GM21529 (cell line): ENCODE measurements around the gene CFAP300.

Experiments
- ATAC-seq: cut with Tn5 transposase; IDR thresholded peaks from one replicate; pipeline ENCODE4 v1.9.1; 2021; ENCODE audit not compliant: unreplicated experiment

The CFAP300 gene

DNA sequence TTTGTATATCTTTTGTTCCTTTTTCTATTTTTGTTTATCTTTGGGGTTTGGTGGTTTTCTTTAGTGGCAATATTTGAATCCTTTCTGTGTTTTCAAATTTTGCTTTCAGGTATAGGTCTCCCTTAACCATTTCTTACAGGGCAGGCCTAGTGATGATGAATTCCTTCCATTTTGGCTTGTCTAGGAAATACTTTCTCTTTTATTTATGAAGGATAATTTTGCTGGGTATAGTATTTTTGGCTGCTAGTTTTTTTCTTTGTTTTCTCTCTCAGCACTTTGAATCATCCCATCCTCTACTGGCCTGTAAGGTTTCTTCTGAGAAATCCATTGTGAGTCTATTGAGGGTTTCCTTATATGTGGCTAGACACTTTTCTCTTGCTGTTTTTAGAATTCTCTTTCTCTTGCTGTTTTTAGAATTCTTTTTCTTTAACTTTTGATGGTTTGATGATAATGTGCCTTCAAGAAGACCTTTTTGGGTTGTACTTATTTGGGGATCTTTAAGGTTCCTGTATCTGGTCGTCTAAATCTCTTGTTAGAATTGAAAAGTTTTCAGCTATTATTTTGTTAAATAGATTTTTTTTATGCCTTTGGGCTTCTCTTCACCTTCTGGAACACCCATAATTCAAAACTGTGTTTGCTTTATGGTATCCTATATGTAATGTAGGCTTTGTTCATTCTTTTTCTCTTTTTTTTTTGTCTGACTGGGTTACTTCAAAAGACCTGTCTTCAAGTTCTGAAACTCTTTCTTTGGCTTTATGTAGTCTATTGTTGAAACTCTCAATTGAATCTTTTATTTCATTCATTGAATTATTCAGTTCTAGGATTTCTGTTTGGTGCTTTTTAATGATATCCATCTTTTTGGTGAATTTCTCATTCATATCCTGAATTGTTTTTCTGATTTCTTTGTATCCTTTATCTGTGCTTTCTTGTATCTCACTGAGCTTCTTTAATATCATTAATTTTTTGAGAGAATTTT is 24.5 kb downstream of the CFAP300 start:
- no peak for ATAC-seq

DNA sequence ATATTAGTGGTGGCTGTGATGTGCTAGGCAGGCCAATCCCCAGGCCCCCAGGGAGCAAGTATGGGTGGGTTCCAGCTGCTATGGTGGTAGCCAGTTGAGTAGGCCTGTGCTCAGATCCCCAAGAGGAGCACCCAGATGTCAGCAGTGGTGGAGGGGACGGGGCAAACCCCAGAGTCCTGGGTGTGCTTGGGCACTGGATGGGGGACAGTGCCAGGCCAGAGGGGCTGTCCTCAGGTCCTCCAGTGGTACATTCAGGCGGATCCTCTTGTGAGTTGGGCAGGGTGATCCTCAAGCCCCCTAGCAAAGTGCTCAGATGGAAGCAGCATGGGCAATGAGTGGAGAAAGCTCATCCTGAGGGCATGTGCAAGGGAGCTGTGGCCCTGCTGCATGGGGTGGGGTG is 26.0 kb downstream of the CFAP300 start:
- no peak for ATAC-seq

DNA sequence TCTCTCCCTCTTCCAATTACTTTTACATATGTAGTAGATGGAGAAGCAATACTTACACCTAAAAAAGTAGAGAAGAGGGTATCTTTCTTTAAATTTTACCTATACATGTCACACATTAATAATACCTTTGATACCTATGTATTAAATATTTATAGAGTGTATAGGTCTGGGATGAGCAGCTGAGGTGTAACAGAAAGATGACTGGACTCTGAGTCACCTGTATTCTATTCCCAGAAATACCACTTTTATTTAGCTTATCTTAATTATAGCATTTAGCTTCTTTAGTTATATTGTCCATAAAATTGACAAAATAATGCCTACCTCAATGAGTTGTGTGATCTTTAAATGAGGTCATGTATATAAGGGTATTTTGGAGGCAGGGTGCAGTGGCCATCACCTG is 32.4 kb downstream of the CFAP300 start:
- no peak for ATAC-seq

DNA sequence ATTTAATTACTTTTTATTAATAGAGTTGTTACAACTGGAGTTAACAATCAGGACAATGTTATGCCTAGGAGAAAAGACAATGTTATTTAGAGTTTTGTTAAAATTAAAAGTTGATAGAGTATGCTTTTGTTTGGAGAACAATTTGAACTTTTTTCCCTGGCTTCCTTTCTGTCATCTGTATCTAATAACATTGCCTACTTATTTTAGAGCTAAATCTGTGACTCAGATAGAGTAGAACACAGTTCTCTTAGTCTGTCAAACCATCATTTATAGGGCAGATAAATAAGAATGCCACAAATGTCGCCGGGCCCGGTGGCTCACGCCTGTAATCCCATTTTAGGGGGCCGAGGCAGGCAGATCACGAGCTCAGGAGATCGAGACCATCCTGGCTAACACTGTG is 34.1 kb downstream of the CFAP300 start:
- no peak for ATAC-seq

DNA sequence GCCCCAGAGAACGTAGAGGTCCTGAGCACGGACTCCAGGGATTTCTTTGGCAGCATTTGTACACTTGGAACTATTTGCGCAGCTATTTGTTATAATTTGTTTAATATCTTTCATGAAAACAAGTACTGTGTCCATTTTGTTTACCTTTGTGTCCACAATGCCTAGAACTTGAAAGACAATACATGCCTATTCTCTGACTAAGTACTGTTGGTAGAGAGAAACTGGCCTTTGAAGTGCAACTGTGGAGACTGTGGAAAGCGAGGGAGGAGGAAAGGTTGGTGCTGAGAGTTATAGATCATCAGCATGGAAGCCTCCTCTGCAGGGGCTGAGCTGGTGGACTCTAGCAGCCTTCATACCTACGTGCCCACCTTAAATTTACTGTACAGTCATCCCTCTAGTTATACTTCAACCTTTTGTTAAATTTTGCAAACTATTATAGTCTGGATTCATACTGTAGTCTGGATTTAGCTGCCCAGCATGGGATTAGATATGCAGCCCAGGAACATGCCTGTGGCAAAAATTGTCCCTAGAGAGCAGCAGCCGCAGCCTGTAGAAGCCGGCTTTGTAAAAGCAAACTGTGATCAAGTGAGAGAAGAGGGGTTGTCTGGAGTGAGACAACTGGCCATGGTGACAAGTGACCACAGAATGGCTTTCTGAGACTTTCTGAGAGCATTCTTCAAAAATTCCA is 38.8 kb downstream of the CFAP300 start:
- ATAC-seq, result no peak

DNA sequence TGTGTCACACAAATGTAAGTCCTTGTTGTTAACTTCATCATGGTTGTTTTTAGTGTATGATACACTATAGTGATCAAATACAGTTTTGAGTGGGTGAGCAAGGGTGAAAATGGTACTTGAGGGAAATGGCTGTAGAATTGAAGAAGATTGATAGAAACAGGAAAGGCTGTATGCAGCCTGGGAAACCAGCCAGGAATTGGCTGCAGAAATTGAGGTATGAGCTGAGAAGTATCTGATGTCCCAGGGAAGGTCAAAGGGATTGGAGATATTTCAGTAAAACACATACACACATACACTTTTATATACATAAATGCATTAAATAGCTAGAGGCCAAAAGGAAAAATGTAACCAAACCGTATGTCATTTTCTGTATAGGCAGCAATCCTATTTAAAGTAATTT is 49.9 kb downstream of the CFAP300 start:
- ATAC-seq, result no peak

DNA sequence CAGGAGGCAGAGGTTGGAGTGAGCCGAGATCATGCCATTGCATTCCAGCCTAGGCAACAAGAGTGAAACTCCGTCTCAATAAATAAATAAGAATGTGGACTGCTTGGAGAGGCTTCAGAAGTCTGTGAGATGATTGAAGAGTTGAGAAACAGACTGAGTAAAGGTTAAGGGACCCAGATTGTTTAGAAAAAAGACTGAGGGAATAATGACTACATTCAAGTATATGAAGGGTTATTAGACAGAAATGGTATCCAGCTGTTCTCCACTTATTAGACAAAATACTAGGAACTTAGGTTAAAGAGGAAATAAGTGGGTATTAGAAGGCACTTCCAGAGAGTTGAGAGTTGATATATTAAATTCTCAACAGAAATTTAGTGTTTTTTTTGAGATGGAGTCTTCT is 52.5 kb downstream of the CFAP300 start:
- no peak for ATAC-seq

DNA sequence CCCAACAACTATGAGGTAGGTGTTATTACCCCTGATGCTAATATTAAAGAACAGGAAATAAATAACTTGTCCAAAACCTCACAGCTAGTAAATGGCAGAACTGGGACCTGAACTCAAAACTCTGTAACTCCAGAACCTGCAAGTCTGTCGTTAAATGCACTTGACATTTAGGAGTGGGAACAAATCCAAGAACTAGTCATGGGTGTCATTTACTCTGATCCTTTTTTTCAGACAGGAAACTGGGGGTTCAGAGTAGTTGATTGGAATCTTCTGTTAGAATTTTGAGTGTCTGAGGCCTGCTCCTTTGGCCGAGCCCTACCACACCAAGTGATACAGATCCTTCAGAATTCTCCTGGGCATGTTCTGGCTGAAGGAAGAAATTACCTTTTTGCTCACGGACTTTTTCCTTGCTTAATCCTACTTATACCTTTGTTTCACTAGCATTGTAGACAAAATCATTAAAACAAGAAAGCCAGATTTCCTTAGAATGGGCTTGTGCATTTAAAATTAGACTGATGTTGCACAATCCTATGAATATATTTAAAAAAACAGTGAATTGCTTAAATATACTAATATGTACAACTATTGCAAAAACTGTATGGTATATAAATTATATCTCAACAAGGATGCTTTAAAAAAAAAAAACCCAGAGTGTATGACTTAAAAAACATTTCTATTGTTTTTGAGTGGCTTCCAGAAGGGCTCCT is 61.6 kb downstream of the CFAP300 start:
- no peak for ATAC-seq

DNA sequence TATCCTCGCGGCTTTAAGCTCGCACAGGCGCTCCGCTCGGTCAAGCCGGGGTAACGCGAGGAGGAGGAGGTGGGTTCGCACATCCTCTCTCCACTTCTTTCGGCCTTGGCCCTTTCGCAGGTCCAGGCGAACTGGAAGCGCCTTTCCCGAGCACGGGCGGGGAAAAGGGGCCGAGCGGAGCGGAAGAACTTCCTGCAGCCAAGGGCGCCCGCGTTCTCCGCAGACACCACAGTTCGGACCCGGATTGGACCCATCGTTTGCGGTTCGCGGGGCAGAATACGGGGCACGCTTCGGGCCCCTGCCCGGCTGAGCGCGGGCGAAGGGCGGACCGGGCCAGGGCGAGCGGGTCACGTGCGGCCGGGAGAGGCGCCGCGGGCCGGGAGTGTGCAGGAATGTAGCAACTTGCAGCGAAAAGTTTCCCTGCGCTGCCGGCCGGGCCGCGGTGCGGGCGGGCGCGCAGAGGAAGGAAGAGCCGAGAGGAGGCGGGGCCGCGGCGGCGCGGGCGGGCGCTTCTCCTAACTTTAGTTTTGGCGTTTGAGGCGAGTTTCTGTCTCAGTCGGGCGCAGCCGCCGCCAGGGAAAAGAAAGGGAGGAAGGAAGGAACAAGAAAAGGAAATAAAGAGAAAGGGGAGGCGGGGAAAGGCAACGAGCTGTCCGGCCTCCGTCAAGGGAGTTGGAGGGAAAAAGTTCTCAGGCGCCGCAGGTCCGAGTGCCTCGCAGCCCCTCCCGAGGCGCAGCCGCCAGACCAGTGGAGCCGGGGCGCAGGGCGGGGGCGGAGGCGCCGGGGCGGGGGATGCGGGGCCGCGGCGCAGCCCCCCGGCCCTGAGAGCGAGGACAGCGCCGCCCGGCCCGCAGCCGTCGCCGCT is 62.9 kb downstream of the CFAP300 start, which contains the start of gene YAP1:
YAP1 (plus strand) TSS at position 552 of the 865 bp plus-strand sequence. CDS start 402 bp downstream, outside the sequence.
- ATAC-seq, result peak; percentile 91

DNA sequence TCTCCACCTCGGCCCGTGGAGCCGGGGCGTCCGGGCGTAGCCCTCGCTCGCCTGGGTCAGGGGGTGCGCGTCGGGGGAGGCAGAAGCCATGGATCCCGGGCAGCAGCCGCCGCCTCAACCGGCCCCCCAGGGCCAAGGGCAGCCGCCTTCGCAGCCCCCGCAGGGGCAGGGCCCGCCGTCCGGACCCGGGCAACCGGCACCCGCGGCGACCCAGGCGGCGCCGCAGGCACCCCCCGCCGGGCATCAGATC is 63.4 kb downstream of the CFAP300 start:
- peak; percentile 10 for ATAC-seq

DNA sequence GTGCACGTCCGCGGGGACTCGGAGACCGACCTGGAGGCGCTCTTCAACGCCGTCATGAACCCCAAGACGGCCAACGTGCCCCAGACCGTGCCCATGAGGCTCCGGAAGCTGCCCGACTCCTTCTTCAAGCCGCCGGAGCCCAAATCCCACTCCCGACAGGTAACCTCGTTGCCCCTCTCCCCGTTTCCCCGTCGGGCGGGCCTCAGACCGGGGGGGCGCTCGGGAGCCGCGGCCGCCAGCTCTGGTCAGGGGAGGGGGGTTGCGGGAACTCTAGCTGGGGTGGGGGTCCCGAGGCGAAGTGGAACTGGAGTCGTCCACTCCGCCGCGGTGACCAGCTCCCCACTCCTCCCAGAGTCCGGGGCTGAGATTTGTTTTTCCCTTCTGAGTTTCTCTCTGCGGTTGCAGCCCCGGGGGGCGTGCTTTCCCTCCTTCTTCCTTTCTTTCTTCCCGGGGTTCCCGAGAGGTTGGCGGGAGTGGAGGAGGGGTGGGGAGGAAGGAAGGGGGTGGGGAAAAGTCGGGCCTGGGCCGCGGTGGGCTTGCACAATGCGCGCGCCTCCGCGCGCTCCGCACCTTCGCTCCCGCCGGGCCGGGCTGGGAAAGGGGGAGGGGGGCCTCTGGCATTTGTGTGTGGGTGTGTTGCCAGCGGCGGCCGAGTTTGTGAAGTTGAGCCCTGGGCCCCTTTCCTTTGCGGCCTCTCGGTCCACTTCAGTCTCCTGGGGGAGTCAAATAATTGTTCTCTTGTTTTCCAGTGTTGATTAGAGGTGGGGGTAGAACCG is 64.0 kb downstream of the CFAP300 start:
- ATAC-seq, result no peak

DNA sequence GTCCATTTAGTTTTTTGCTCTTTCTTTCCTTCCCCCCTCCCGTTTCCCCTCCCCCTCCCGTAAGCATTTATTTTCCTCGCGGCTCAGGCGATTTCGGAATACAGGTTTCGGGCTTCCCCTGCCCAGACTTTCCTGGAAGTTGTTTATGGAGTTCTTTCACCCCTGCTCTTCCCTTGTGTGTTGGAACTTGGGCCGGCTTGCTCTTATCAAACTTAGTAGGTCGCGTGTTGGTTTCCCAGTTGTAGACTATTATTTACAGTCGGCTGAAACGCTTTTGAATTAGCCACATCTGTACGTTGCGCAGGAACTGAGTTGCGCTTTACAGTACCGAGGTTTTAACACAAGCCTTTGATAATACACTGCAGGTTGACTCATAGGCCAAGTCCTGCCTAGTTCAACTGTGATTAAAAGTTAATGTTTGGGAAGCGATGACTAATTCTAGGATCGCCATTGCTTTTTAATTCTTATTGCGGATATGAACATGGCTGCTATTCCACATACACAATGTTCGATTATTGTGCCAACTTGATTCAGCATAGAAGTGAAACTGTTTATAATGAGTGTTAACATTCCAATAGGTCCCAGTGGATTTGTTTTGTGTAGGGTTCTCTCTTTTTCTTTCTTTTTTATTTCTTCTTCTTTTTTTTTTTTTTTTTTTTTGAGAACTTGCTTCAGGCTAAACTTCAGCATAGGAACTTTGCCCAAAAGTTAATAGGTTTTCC is 64.7 kb downstream of the CFAP300 start:
- ATAC-seq, result no peak

DNA sequence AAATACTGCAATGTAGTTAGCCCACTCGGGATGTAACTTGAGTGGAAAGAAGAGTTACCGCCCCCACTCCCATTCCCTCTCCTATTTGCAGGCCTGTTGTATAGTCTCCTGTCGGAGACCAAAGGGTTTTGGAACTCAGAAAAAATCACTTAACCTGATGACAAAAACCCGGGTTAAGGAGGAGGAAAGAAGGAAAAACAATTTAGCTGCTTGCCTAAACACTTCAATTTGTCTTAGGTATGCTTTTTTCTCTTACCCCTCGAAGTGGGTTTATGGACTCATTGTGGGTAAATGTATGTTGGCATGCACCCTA is 65.2 kb downstream of the CFAP300 start:
- ATAC-seq, result no peak

DNA sequence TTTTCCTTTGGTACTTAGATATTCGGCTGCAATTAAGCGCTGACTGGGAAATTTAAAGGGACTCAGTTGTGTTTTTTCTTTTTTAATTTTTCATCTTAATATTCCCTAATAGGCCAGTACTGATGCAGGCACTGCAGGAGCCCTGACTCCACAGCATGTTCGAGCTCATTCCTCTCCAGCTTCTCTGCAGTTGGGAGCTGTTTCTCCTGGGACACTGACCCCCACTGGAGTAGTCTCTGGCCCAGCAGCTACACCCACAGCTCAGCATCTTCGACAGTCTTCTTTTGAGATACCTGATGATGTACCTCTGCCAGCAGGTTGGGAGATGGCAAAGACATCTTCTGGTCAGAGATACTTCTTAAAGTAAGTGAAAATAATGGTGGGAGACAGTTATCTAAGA is 66.8 kb downstream of the CFAP300 start:
- ATAC-seq, result no peak

DNA sequence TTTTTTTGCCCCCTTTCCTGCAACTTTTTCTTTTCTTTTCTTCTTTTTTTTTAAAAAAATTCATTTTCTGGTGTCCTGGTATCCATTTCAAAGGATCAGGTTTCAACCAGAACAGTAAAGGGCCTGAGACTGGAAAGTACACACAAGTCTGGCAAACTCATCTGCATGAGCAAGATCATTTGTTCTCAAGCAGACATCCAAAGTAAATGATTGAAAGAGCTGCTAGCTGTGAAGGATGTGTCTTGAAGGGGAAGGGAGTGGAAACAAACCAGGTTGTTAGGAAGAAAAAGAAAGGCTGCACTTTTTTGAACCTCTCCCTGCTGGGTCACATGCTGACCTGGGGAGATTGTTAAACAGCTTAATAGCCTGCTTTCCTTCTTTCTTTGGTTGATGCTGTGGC is 68.3 kb downstream of the CFAP300 start:
- no peak for ATAC-seq

DNA sequence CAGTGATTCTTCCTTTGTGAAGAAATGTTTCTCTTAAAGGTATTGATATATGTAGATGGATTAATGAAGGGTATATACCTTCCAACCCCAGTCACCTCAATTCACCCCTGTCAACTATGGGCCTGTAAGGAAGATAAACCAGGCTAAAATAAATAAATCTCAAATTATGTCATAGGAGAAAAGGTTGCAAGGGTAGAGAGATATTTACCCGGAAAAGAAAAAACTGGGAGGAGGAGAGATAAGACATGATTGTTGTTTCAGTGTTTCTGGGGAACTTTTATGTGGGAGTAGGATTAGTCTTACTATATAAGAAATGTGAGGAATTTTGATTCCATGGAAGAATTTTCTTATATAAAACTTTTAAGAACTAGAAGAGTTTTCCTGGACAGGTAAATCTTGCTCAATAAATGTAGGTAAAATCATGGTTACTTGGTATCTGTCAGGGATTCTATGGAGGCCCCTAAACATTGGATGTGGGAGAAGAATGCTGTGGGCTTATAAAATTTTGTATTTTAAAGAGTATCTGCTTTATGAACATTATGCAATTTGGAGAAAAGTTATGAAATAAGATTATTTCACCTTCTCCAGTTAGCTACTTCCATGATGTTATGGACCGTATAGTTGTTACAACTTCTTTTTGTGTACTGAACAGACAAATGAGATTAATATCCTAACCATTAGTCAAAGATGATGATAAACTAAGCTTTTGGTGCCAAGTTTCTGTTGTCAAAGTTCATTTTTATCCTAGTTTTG is 69.4 kb downstream of the CFAP300 start:
- no peak for ATAC-seq

DNA sequence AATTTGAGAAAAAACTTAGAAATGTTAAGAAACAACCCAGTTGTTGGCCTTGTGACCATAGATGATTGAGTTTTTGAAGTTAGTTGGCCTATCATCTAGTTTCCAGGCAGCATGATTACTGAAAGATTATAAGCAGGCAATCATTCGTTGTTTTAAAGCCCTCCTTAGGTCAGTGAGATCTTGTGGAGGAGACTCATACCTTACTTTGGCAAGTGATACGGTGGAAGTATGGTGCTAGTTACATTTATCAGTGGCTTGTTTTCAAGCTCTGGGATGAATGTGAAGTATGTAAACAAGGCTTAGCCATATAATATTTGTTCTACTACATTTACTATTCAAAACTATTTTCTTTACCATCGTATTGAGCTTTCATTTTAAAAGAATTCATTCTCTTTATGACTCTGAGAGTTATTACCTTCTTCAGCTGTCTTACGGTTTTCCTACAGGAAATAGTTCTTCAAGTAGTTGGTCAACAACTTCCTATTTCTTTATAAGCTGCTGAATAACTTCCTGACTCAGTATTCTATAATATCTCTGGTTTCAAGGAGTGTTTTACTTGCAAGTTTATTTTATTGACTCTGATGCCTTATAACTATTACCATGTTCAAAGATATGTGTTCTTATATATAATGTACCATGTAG is 70.4 kb downstream of the CFAP300 start:
- ATAC-seq, result no peak

DNA sequence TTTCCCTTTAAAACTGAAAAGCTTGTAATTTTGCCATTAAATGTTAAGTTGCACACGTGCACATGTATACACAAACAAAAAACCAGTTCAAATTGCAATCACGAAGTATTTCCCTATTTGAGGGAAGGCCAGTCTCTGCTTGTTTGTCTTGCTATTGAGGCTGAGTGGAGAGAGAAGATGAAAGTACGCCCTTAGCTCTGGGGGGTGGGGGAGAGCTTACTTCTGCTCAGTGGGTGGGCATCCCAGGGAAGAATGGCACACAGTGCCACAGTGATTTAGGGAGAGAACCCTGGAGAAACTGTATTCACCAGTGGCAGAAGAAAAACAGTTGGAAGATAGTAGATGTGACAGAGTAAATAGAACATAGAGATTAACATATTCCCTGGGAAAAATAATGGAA is 71.7 kb downstream of the CFAP300 start:
- ATAC-seq, result no peak
